Activated CD8-positive, alpha-beta T cell treated with anti-CD3 and anti-CD28 coated beads, Interleukin-2, amount 10 ng/mL, durations not matched to agents 7 days and 5 days (primary cell): Measurements from ENCODE around the gene CCDC9. TPM values are rescaled to one million over a fixed set of nuclear protein-coding genes. Genes with fewer than 3 reads are reported as not detected.
A peak's percentile ranks its signal among the peaks of the same experiment; 100 is the strongest.
"Not testable (repeated sequence)": the region's sequence is repeated elsewhere in the genome, so short reads cannot be mapped to it uniquely, and the experiment has no call there.

ENCODE experiments used
- ATAC-seq: fragments of 150-1000 bp; cut with Tn5 transposase; one replicate; pipeline ENCODE4 v1.10.0; 2021; ENCODE audit warnings: moderate library complexity
- CTCF ChIA-PET: fragments of 350-600 bp; sonication (Branson Sonifier 250); formaldehyde crosslinking; loops from one replicate; lab custom pipeline; 2021; ENCODE audit warnings: antibody characterized with exemption; lab: Charles Lee
- POLR2A ChIA-PET: fragments of 350-600 bp; sonication (Branson Sonifier 250); formaldehyde crosslinking; loops from one replicate; lab custom pipeline; 2021; ENCODE audit warnings: antibody characterized with exemption; lab: Charles Lee
- DNase-seq: peaks from one replicate; pipeline ENCODE4 v3.0.0-alpha.2; 2020
- H3K27ac Mint-ChIP-seq: one replicate; pipeline ENCODE4 v1.8.0; 2021; ENCODE audit warnings: mild to moderate bottlenecking, mixed read lengths
- H3K27me3 Mint-ChIP-seq: one replicate; pipeline ENCODE4 v1.8.0; 2021; ENCODE audit warnings: low read depth, mixed read lengths
- H3K36me3 Mint-ChIP-seq: one replicate; pipeline ENCODE4 v1.8.0; 2021; ENCODE audit warnings: low read depth, mixed read lengths
- H3K4me1 Mint-ChIP-seq: one replicate; pipeline ENCODE4 v1.8.0; 2021; ENCODE audit warnings: low read depth, mixed read lengths
- H3K4me3 Mint-ChIP-seq: one replicate; pipeline ENCODE4 v1.8.0; 2021; ENCODE audit warnings: mild to moderate bottlenecking, mixed read lengths
- H3K9me3 Mint-ChIP-seq: one replicate; pipeline ENCODE4 v1.8.0; 2022; ENCODE audit warnings: mixed read lengths; ENCODE audit not compliant: insufficient read depth
- total RNA-seq, 2 experiments: library from RNA; stranded (reverse); gene quantifications; one replicate each; pipeline ENCODE4 v1.2.3, GENCODE V29; 2021

The CCDC9 gene
- total RNA-seq, 2 experiments from 2014 or later: 30.0 to 32.1 TPM

GRCh38 chr19:47274891-47275761 lies 18.8 kb downstream of the CCDC9 start:
- ChIA-PET POLR2A (interaction anchor here (0.5 to 3.4 kb wide), 10 partner anchors 13 to 1781 kb away, joined by 3 to 43 read pairs (median 4); partner anchors contain the start of genes CCDC9 and KPTN), CTCF (interaction anchor here (0.8 to 3.8 kb wide), 10 partner anchors 10 to 209 kb away, joined by 3 to 32 read pairs (median 4); partner anchors contain the start of genes CCDC9, DHX34 and KPTN)
- Mint-ChIP-seq H3K36me3 (peaks cover 34% of the 10 kb centered on the region), H3K9me3 (no peaks in the 10 kb centered on the region), H3K27ac (peak overlapping the region; percentile 57), H3K27me3 (no peaks in the 10 kb centered on the region), H3K4me1 (peaks cover 28% of the 10 kb centered on the region), H3K4me3 (peak overlapping the region; percentile 65)
- DNase-seq (no peak), ATAC-seq (peak; percentile 31)

GRCh38 chr19:47275791-47276461 lies 19.6 kb downstream of the CCDC9 start:
- Mint-ChIP-seq H3K27me3 (no peaks in the 10 kb centered on the region), H3K4me3 (peak overlapping the region; percentile 65), H3K36me3 (peaks cover 30% of the 10 kb centered on the region), H3K27ac (peak overlapping the region; percentile 57), H3K4me1 (peaks cover 30% of the 10 kb centered on the region), H3K9me3 (no peaks in the 10 kb centered on the region)
- no peak for DNase-seq
- CTCF ChIA-PET: interaction anchor here (1.1 to 3.8 kb wide), 6 partner anchors 9 to 208 kb away, joined by 3 to 32 read pairs (median 5); partner anchors contain the start of genes DHX34 and KPTN
- ATAC-seq: no peak
- POLR2A ChIA-PET: interaction anchor here (1.1 to 3.4 kb wide), 3 partner anchors 19 to 152 kb away, joined by 4 to 43 read pairs (median 6); partner anchors contain the start of gene CCDC9

GRCh38 chr19:47276513-47276912 lies 20.2 kb downstream of the CCDC9 start:
- not testable (repeated sequence) for ATAC-seq, DNase-seq, H3K27ac Mint-ChIP-seq, H3K27me3 Mint-ChIP-seq, H3K9me3 Mint-ChIP-seq
- ChIA-PET POLR2A (interaction anchor here (1.1 to 3.4 kb wide), 2 partner anchors 20 to 151 kb away, joined by 6 to 43 read pairs; partner anchors contain the start of gene CCDC9), CTCF (interaction anchor here (1.3 to 3.8 kb wide), 4 partner anchors 9 to 207 kb away, joined by 3 to 32 read pairs (median 6); partner anchors contain the start of genes DHX34 and KPTN)
- peaks cover 27% of the 10 kb centered on the region for H3K36me3 Mint-ChIP-seq
- H3K4me1 Mint-ChIP-seq: peaks cover 30% of the 10 kb centered on the region
- H3K4me3 Mint-ChIP-seq: peak overlapping the region; percentile 65

- Mint-ChIP-seq H3K4me1 (peaks cover 20% of the 10 kb centered on the region), H3K36me3 (peaks cover 21% of the 10 kb centered on the region), H3K9me3 (no peaks in the 10 kb centered on the region), H3K4me3 (no peak overlapping the region), H3K27me3 (no peaks in the 10 kb centered on the region), H3K27ac (no peak overlapping the region)
- POLR2A ChIA-PET: no interaction called here
- ATAC-seq (peak; percentile 66), DNase-seq (peak; percentile 71)
- CTCF ChIA-PET: interaction anchor here (0.8 to 1.6 kb wide), 3 partner anchors 71 to 148 kb away, joined by 3 to 4 read pairs (median 3); no protein-coding TSS in a partner anchor
Observed at GRCh38 chr19:47280183-47280797, 24.0 kb downstream of the CCDC9 start.

- no peaks in the 10 kb centered on the region for H3K9me3 Mint-ChIP-seq
- ChIA-PET POLR2A (no interaction called here), CTCF (interaction anchor here (1.0 to 3.8 kb wide), 4 partner anchors 8 to 73 kb away, joined by 4 to 32 read pairs (median 7); partner anchors contain the start of genes DHX34 and INAFM1)
- peaks cover 7% of the 10 kb centered on the region for H3K36me3 Mint-ChIP-seq
- no peak for ATAC-seq
- peaks cover 7% of the 10 kb centered on the region for H3K4me1 Mint-ChIP-seq
- no peak overlapping the region for H3K4me3 Mint-ChIP-seq
- H3K27ac Mint-ChIP-seq: no peak overlapping the region
- no peaks in the 10 kb centered on the region for H3K27me3 Mint-ChIP-seq
- DNase-seq: no peak
Observed at GRCh38 chr19:47283405-47284059, 27.2 kb downstream of the CCDC9 start.

GRCh38 chr19:47284324-47284899 lies 28.1 kb downstream of the CCDC9 start:
- Mint-ChIP-seq H3K4me3 (no peak overlapping the region), H3K36me3 (peaks cover 6% of the 10 kb centered on the region), H3K27ac (no peak overlapping the region), H3K9me3 (no peaks in the 10 kb centered on the region), H3K27me3 (no peaks in the 10 kb centered on the region), H3K4me1 (peaks cover 7% of the 10 kb centered on the region)
- ChIA-PET CTCF (interaction anchor here (1.0 to 3.8 kb wide), 14 partner anchors 9 to 148 kb away, joined by 3 to 32 read pairs (median 4); partner anchors contain the start of genes DHX34 and INAFM1), POLR2A (no interaction called here)
- peak; percentile 43 for ATAC-seq
- peak; percentile 68 for DNase-seq

GRCh38 chr19:47296036-47296435 lies 39.7 kb downstream of the CCDC9 start:
- Mint-ChIP-seq H3K9me3 (no peaks in the 10 kb centered on the region), H3K27ac (no peak overlapping the region), H3K36me3 (peaks cover 1% of the 10 kb centered on the region), H3K27me3 (no peaks in the 10 kb centered on the region), H3K4me3 (no peak overlapping the region), H3K4me1 (peaks cover 13% of the 10 kb centered on the region)
- POLR2A ChIA-PET: no interaction called here
- ATAC-seq: peak; percentile 95
- DNase-seq: peak; percentile 89
- CTCF ChIA-PET: interaction anchor here (0.8 to 7.7 kb wide), 11 partner anchors 8 to 412 kb away, joined by 3 to 49 read pairs (median 5); partner anchors contain the start of gene DHX34

- H3K9me3 Mint-ChIP-seq, DNase-seq, H3K27me3 Mint-ChIP-seq, H3K36me3 Mint-ChIP-seq, POLR2A ChIA-PET, ATAC-seq, H3K4me3 Mint-ChIP-seq, H3K27ac Mint-ChIP-seq: not testable (repeated sequence)
- CTCF ChIA-PET: interaction anchor here (1.3 kb wide), 1 partner anchor 91 kb away, joined by 4 read pairs; no protein-coding TSS in a partner anchor
- peaks cover 22% of the 10 kb centered on the region for H3K4me1 Mint-ChIP-seq
Observed at GRCh38 chr19:47300867-47301266, 44.5 kb downstream of the CCDC9 start.

GRCh38 chr19:47302249-47302648 lies 45.9 kb downstream of the CCDC9 start:
- POLR2A ChIA-PET: interaction anchor here (0.7 kb wide), 1 partner anchor 15 kb away, joined by 3 read pairs; no protein-coding TSS in a partner anchor
- CTCF ChIA-PET: interaction anchor here (1.3 kb wide), 1 partner anchor 90 kb away, joined by 4 read pairs; no protein-coding TSS in a partner anchor

GRCh38 chr19:47303966-47304365 lies 47.6 kb downstream of the CCDC9 start:
- Mint-ChIP-seq H3K4me3 (no peak overlapping the region), H3K4me1 (peaks cover 18% of the 10 kb centered on the region), H3K27ac (no peak overlapping the region), H3K36me3 (no peaks in the 10 kb centered on the region), H3K9me3 (no peaks in the 10 kb centered on the region), H3K27me3 (no peaks in the 10 kb centered on the region)
- CTCF ChIA-PET: interaction anchor here (1.1 to 1.5 kb wide), 2 partner anchors 8 to 125 kb away, joined by 5 to 7 read pairs; no protein-coding TSS in a partner anchor
- DNase-seq: no peak
- POLR2A ChIA-PET: no interaction called here
- no peak for ATAC-seq

More at GRCh38 chr19:47302249-47302648, 45.9 kb downstream of the CCDC9 start:
- Mint-ChIP-seq H3K27me3 (no peaks in the 10 kb centered on the region), H3K4me3 (no peak overlapping the region), H3K4me1 (peaks cover 18% of the 10 kb centered on the region), H3K36me3 (no peaks in the 10 kb centered on the region), H3K9me3 (no peaks in the 10 kb centered on the region), H3K27ac (no peak overlapping the region)
- DNase-seq (no peak), ATAC-seq (no peak)
